Measurements from ENCODE around the gene CAMK4. TPM values are rescaled to one million over a fixed set of nuclear protein-coding genes. Genes with fewer than 3 reads are reported as not detected.

Gene CAMK4
- total and polyA plus RNA-seq, 2 of the 8 experiments (the other 6 are each of a cell fraction or from before 2014, with no cell fraction given): 1.8 to 8.3 TPM

DNA sequence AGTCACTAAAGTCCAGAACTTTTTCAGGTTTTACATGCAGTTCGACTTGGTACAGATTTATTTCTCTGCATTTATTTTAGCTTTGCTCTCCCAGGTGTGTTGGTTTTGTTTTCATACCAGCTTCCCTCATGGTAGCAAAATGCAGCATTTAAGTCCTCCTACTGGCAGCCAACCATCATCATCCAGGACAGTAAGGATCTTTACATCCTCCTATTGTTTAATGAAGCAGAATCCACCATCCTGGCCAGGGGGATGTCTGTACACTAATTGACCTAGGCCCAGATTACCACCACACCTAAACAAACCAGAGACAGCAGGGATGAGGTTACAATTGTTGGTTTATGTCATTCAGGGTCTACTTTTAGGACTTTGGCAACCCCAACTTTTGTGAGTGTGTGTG is 22.3 kb downstream of the CAMK4 start:
- Histone ChIP-seq H3K36me3 (ENCODE audit: control insufficient read depth in 2 of 4, insufficient read depth in 4 of 4, low read length in 3 of 4) (no peaks in the 10 kb centered on the region), H3K56ac (replicated peaks; ENCODE audit: insufficient read length, low read depth, low read length) (no peak overlapping the region), H3K23ac (ENCODE audit: insufficient read length) (no peak overlapping the region), H4K91ac (replicated peaks; ENCODE audit: insufficient read length, low read length) (no peak overlapping the region), H3K23me2 (ENCODE audit: low read depth, low read length) (no peaks in the 10 kb centered on the region), H4K20me1 (replicated peaks in 1 of 2; ENCODE audit: control insufficient read depth in 1 of 2, insufficient read depth in 2 of 2, low read length in 2 of 2) (no peaks in the 10 kb centered on the region), H3K79me2 (ENCODE audit: control insufficient read depth in 1 of 2, insufficient read depth in 2 of 2, low read length in 2 of 2) (no peaks in the 10 kb centered on the region), H3K4me3 (ENCODE audit: extremely low read depth in 1 of 4, insufficient read depth in 2 of 4, low read depth in 3 of 4, low read length in 4 of 4) (no peak overlapping the region), H3K79me1 (ENCODE audit: low read depth, low read length) (no peaks in the 10 kb centered on the region; the same call in 1 of the 2 replicates), H4K8ac (ENCODE audit: extremely low read depth, insufficient read depth, low read length) (no peak overlapping the region), H3K9me3 (ENCODE audit: insufficient read depth in 2 of 2, low read depth in 1 of 2, low read length in 1 of 2) (no peaks in the 10 kb centered on the region), H3K18ac (ENCODE audit: extremely low read depth, low read length) (no peak overlapping the region), H2BK20ac (ENCODE audit: low read length) (no peak overlapping the region), H2BK5ac (ENCODE audit: low read depth, low read length) (no peak overlapping the region), H3K4ac (replicated peaks; ENCODE audit: insufficient read length, low read depth, low read length) (no peak overlapping the region), H2BK12ac (ENCODE audit: low read depth, low read length) (no peak overlapping the region), H2BK15ac (ENCODE audit: low read length) (no peak overlapping the region), H2BK120ac (replicated peaks; ENCODE audit: low read depth, low read length) (no peak overlapping the region), H3K27me3 (replicated peaks in 1 of 4; ENCODE audit: control insufficient read depth in 3 of 4, extremely low read depth in 1 of 4, insufficient read depth in 3 of 4, low read length in 3 of 4) (no peaks in the 10 kb centered on the region), H2AFZ (ENCODE audit: low read length) (no peak overlapping the region), H3K9ac (replicated peaks in 1 of 4; ENCODE audit: extremely low read depth in 1 of 4, low read depth in 3 of 4, low read length in 3 of 4) (no peak overlapping the region), H3K27ac (ENCODE audit: low read depth, low read length) (no peak overlapping the region), H3K4me2 (ENCODE audit: insufficient read depth in 1 of 2, low read depth in 2 of 2, low read length in 2 of 2) (no peak overlapping the region), H4K5ac (ENCODE audit: insufficient read length, low read depth, low read length) (no peak overlapping the region), H3K14ac (ENCODE audit: insufficient read length) (no peak overlapping the region), H3K4me1 (replicated peaks in 1 of 4; ENCODE audit: control insufficient read depth in 3 of 4, insufficient read depth in 4 of 4, low read length in 3 of 4) (0 out of 7 replicates have a peak, but pooled peaks cover 0 to 4% (median 0%) of the 10 kb centered on the region in 4 experiments), H2AK5ac (ENCODE audit: low read depth, low read length) (no peak overlapping the region)
- POLR2A ChIA-PET (ENCODE audit: partially characterized antibody): no interaction called here
- 86% methylated on average over 1 of the region's 1 CpG; no CpG with 5 or more reads in 1 of the 2 experiments for WGBS, 2 experiments (ENCODE audit: extremely low coverage in 1 of 2, insufficient coverage in 1 of 2, insufficient read length in 1 of 2, insufficient replicate concordance in 2 of 2, low coverage in 1 of 2, low lambda C conversion rate in 2 of 2, missing lambda C conversion rate in 1 of 2)
- DNase-seq (ENCODE audit: low read depth in 1 of 2, low spot score in 2 of 2): no peak
- CTCF ChIA-PET (ENCODE audit: partially characterized antibody): interaction anchor here (0.8 to 2.8 kb wide), 6 partner anchors 9 to 87 kb away, joined by 3 to 8 read pairs (median 3); no protein-coding TSS in a partner anchor
- FAIRE-seq: no peak
- TF ChIP-seq RXRA (IDR thresholded peaks at IDR 0.05; ENCODE audit: insufficient read depth, low read depth, low read length) (no peak), RBBP5 (IDR thresholded peaks at IDR 0.05; ENCODE audit: borderline replicate concordance, low read depth, low read length) (no peak), ATF2 (IDR thresholded peaks at IDR 0.05; ENCODE audit: low read length) (no peak), GABPA (IDR thresholded peaks at IDR 0.05; ENCODE audit: borderline replicate concordance, insufficient read depth, low read length) (no peak), KDM4A (IDR thresholded peaks at IDR 0.05; ENCODE audit: low read depth, low read length, severe bottlenecking) (no peak), CHD1 (IDR thresholded peaks at IDR 0.05; ENCODE audit: low read depth, low read length) (no peak)

Data from H1 (cell line).